Dermis blood vessel endothelial cell (primary cell): ENCODE measurements around the gene VPS37D. TPM values are rescaled to one million over a fixed set of nuclear protein-coding genes. Genes with fewer than 3 reads are reported as not detected.
A peak's percentile ranks its signal among the peaks of the same experiment; 100 is the strongest.
"Not testable (repeated sequence)": the region's sequence is repeated elsewhere in the genome, so short reads cannot be mapped to it uniquely, and the experiment has no call there.

Experiments
- DNase-seq: peaks from one replicate; pipeline ENCODE4 v3.0.0; 2010
- total RNA-seq: library from RNA; depleted of rRNA; stranded (reverse); fragments of >200 nt; gene quantifications from 2 replicates; pipeline ENCODE4 v1.2.3, GENCODE V29; 2014

VPS37D gene
- 2.5 and 5.4 TPM in 2 replicates for total RNA-seq

GRCh38 chr7:73667344-73668102 is at the start of gene VPS37D:
Gene VPS37D (plus strand): TSS chr7:73667831. CDS start chr7:73667959, 128 bp downstream.
- DNase-seq, result peak; percentile 87

DNA sequence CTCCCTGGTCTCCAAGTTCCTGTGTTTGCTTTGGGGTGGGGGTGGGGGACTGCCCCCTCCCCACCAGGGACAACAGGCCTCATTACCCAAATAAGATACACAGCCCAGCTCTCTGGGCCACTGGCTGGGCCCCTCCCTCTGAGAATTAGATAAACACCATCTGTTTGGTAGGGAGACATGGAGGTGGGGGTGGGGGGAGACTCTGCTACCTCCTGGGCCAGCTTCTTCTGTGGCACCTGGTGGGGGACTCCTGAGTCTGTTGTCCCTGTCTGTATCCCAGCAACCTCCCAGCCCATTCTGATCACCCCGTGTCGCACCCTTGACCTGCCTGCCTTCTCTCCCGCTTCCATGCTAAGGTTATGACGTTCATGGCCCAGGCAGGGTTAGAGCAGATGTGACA is 49.1 kb upstream of the VPS37D start:
- DNase-seq, result no peak

- DNase-seq, result not testable (repeated sequence)
These were observed 48.2 kb upstream of the VPS37D start for GRCh38 chr7:73619394-73619793.

DNA sequence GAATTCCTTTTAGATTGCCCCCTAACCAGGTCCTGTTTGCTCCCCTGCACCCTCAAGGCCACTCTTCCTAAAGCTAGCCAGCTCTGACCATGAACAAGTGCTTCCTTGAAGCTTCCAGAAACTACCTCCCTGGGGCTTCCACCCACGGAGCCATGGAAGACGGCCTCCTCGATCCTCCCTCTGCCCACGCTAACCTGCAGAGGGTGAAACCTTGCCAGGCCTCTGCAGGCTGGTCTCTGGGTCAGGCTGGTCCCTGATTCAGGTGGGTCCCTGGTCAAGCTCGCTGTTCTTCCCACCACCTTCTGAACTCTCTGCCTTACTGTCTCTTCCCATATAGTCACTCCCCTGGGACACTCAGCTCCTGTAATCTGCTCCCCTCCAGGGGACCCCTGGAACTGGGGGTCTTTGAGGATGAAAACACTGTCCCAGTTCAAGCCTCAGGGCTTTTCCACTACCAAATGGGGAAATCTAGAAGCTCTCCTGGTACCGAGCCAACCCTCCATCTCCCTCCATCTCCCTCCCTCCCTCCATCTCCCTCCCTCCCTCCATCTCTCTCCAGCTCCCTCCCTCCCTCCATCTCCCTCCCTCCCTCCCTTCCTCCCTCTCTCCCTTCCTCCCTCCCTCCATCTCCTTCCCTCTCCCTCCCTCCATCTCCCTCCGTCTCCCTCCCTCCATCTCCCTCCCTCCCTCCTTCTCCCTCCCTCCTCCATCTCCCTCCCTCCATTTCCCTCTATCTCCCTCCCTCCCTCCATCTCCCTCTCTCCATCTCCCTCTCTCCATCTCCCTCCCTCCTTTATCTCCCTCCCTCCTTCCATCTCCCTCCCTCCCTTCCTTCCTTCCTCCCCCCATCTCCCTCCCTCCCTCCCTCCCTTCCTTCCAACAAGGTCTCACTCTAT is 46.2 kb upstream of the VPS37D start:
- DNase-seq, result no peak

- no peak for DNase-seq
These were observed 45.1 kb upstream of the VPS37D start for GRCh38 chr7:73622527-73622908.

- no peak for DNase-seq
These were observed 44.5 kb upstream of the VPS37D start for GRCh38 chr7:73622909-73623797.

- peak; percentile 62 for DNase-seq
These were observed 43.6 kb upstream of the VPS37D start, which contains the start of gene MLXIPL for GRCh38 chr7:73623798-73624668. Gene MLXIPL (minus strand): TSS chr7:73624522. CDS start chr7:73624492, 30 bp downstream.

GRCh38 chr7:73624669-73625001 is 43.0 kb upstream of the VPS37D start:
- DNase-seq, result no peak

DNA sequence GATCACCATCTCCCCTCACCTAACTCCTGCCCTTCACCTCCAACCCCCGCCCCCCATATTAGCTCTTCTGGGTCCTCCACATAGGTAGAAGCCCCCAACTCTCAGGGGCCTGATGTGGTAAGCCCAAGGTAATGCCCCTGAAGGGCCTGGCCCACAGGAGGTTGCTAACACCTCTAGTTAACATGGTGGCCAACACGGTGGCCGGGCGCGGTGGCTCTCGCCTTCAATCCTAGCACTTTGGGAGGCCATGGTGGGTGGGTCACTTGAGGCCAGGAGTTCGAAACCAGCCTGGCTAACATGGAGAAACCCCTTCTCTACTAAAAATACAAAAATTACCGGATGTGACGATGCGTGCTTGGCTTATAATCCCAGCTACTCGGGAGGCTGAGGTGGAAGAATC is 42.4 kb upstream of the VPS37D start:
- DNase-seq, result no peak

GRCh38 chr7:73626814-73627213 is 40.8 kb upstream of the VPS37D start:
- no peak for DNase-seq

GRCh38 chr7:73628504-73628903 is 39.1 kb upstream of the VPS37D start:
- no peak for DNase-seq

DNA sequence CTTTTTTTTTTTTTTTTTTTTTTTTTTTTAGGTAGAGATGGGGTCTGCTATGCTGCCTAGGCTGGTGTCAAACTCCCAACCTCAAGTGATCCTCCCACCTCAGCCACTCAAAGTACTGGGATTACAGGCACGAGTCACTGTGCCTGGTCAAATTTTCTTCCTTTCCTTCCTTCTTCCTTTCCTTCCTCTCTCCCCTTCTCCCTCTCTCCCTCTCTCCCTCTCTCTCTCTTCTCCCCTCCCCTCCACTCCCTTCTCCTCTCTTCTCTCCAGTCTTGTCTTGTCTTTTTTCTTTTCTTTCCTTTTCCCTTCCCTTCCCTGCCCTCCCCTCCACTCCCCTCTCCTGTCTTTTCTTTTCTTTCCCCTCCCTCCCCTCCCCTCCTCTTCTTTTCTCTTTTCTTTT is 36.1 kb upstream of the VPS37D start:
- no peak for DNase-seq

GRCh38 chr7:73633323-73633722 is 34.3 kb upstream of the VPS37D start:
- DNase-seq, result no peak

- DNase-seq, result no peak
These were observed 33.8 kb upstream of the VPS37D start for GRCh38 chr7:73633844-73634243.

GRCh38 chr7:73635428-73636200 is 32.0 kb upstream of the VPS37D start:
- no peak for DNase-seq

DNA sequence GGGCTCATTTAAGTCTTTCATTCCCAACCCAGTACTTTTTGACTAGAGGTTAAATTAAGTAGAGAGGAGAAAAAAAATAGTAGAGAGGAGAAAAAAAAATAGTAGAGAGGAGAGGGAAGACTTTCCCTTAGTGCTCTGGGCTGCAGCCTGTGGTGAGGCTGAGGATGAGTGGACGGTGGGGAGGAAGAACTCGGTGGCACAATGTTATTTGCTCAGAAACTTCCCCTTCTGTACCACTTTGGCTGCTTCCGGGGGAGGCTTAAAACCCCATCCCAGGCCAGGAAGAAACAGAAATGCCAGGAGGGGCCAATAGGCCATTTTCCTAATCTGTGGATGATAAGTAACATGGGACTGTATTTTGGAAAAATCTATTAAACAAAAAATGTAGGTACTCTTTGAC is 28.7 kb upstream of the VPS37D start:
- no peak for DNase-seq

- no peak for DNase-seq
These were observed 24.8 kb upstream of the VPS37D start for GRCh38 chr7:73642834-73643233.

- DNase-seq, result no peak
These were observed 22.8 kb upstream of the VPS37D start for GRCh38 chr7:73644688-73645286.

GRCh38 chr7:73645643-73646174 is 21.9 kb upstream of the VPS37D start:
- no peak for DNase-seq
